Metanephros (tissue), 1 donor: ENCODE results near the gene UBR4. TPM values are rescaled to one million over a fixed set of nuclear protein-coding genes. Genes with fewer than 3 reads are reported as not detected.

ENCODE experiments used
- total RNA-seq: library from RNA; depleted of rRNA; stranded (reverse); fragments of >200 nt; gene quantifications from one replicate; pipeline ENCODE4 v1.2.3, GENCODE V29; 2014

The UBR4 gene
- total RNA-seq = 162 TPM

DNA sequence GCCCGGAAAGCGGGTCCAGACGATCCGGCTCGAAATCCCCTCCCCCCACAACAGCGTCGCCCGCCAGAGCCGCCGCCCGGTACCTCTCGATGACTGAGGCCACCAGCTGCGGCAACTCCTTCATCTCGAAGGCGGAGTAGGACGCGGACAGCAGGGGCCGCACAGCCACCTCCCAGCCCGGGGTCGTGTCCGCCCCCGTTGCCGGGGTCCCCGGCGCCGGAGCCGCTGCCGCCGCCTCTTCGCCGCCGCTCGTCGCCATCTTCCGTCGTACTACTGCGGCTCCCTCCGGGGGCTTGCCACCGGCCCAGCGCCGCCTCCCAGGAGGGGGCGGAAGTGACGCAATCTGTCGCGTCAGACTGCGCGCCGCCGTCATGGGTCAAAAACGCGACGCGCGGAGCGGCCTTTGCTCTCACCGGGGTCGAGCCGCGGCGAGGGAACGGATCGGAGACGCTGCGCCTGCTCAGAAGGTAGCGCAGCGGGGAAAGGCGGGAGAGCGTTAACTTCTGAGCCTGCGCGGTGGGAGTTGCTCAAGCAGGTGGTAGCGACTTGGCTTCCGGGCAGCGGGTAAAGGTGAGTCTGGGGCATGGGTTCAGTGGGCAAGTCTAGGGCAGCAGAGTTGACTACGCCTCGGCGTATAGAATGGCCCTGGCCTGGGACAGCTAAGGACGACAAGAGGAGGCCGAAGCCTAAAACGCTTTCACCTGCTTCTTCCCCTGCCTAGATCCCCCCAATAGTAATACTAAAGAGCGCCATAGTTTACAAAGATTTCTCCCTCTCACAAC, at the start of gene UBR4:
TSS of gene UBR4 (minus strand) at position 277 of the 782 bp plus-strand sequence. CDS start at position 259, 18 bp downstream.

DNA sequence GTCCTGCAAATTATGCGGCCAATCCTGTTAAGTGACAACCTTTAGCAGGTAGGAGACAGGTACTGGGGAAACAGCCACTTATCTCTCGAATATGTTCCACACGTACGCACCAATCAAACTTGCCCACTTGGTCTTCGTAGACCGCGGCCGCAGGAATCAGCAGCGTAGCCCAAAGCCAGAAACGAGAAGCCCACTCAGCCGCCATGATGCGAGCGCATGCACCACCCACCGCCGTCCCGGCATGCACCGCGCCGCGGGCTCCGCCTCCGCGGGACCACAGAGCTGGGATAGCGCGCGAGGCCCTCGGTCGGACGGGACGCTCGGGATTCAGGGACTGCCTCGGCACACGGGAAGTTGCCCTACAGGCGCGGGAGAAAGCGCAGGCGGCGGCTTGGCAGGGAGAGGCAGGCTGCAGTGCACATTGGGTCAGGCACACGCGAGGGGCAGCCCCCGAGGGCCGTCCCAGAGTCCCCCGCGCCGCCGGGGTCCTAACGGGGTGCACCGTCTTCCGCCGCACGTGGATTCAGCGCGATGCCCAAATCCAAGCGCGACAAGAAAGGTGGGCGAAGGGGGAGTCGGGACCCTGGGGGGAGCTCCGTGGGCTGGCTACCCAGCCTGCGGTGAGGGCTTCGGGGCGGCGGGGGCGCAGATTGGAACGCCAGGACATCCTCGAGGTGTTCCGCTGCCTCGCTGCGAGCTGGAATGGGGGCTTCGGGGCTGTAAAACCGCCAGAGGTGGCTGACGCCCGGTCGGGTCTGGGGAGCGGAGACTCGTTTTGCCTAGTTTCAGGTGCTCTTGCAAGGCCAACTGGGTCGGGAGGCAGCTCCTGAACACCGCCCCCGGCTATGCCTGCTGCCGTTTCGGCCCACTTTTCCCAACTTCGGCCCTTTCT, 41.5 kb upstream of the UBR4 start, which contains the start of the genes EMC1 and MRTO4:
TSS of gene EMC1 (minus strand) at position 220 of the 892 bp plus-strand sequence. CDS start at position 205, 15 bp downstream.
TSS of gene MRTO4 (plus strand) at position 501 of the 892 bp plus-strand sequence. CDS start at position 532, 31 bp downstream.

Other genes with a start within 250 kb of the UBR4 start
- 50.4 TPM for gene EMC1, start 41.3 kb upstream of the UBR4 start, total RNA-seq
- gene MRTO4, start 41.5 kb upstream of the UBR4 start, total RNA-seq = 18.2 TPM
- gene AKR7A3, start 78.5 kb upstream of the UBR4 start, total RNA-seq = 1.4 TPM
- 94.2 TPM for gene AKR7A2, start 101.9 kb upstream of the UBR4 start, total RNA-seq
- gene SLC66A1, start 102.1 kb upstream of the UBR4 start, total RNA-seq = 15.1 TPM